Tibial artery (tissue), 4 donors: ENCODE results near the gene PDXK.
"Not testable (repeated sequence)": the region's sequence is repeated elsewhere in the genome, so short reads cannot be mapped to it uniquely, and the experiment has no call there.

Experiments used
- DNase-seq, 2 donors: peaks; one replicate each; pipeline ENCODE4 v3.0.0-alpha.2; 2019
- H3K27ac ChIP-seq, 2 donors: fragments of 200-600 bp; sonication (generic) in 1 of 2; 1 replicate in 1 of 2; 2 replicates in 1 of 2; pipeline ENCODE4 v1.5.1; 2018 to 2019; ENCODE audit warnings: mild to moderate bottlenecking in 1 of 2
- H3K27me3 ChIP-seq, 2 donors: fragments of 200-600 bp; sonication (generic) in 1 of 2; one replicate each; pipeline versions ENCODE4 v1.5.1 to v1.6.0; 2016 to 2019
- H3K36me3 ChIP-seq, 3 donors: fragments of 200-600 bp; sonication (generic) in 2 of 3; one replicate each; pipeline ENCODE4 v1.5.1; 2016 to 2019; ENCODE audit warnings: mild to moderate bottlenecking in 2 of 3
- H3K4me1 ChIP-seq, 4 donors: fragments of 200-600 bp; sonication (generic) in 2 of 4; 1 replicate in 3 of 4; 2 replicates in 1 of 4; pipeline ENCODE4 v1.5.1; 2016 to 2019
- H3K4me3 ChIP-seq, 2 donors: fragments of 200-600 bp; sonication (generic) in 1 of 2; 1 replicate in 1 of 2; 2 replicates in 1 of 2; pipeline ENCODE4 v1.5.1; 2018 to 2019; ENCODE audit warnings: mild to moderate bottlenecking in 2 of 2
- H3K9me3 ChIP-seq, 3 donors: fragments of 200-600 bp; sonication (generic) in 1 of 3; one replicate each; pipeline ENCODE4 v1.5.1; 2016 to 2019
- CTCF ChIP-seq, 2 experiments: fragments of 200-600 bp in 1 of 2; fragments of 450-650 bp in 1 of 2; IDR thresholded peaks; one replicate each; pipeline ENCODE4 v1.5.1; 2017 to 2019; ENCODE audit warnings: antibody characterized with exemption in 2 of 2, mild to moderate bottlenecking in 1 of 2, moderate library complexity in 1 of 2
- intact Hi-C: fragments of 100-400 bp; cut with DNase I; formaldehyde crosslinking; loops from one replicate; pipeline ENCODE4 v1.15.0; 2023; ENCODE audit warnings: low total_unique reads

PDXK gene

GRCh38 chr21:43718872-43719747, at the start of gene PDXK:
PDXK (plus strand) TSS chr21:43719129; CDS start chr21:43719295, 166 bp downstream.
- no peaks in the 10 kb centered on the region for H3K9me3 ChIP-seq
- H3K4me1 ChIP-seq, result peaks cover 9 to 41% (median 28%) of the 10 kb centered on the region in 4 donors
- peak within 1 kb of the TSS; percentile 60 to 76 for H3K4me3 ChIP-seq
- peak; percentile 78 to 93 for DNase-seq
- H3K36me3 ChIP-seq, result peaks cover 0 to 9% (median 6%) of the 10 kb centered on the region in 3 donors
- intact Hi-C loops, result no loop called here
- no peaks in the 10 kb centered on the region for H3K27me3 ChIP-seq
- H3K27ac ChIP-seq, result peak within 1 kb of the TSS; percentile 79 to 85
- TF ChIP-seq CTCF (IDR thresholded peaks at IDR 0.05), result peak in 1 of 2 experiments; percentile 15

GRCh38 chr21:43669828-43670605, 48.9 kb upstream of the PDXK start:
- peaks cover 26 to 58% (median 36%) of the 10 kb centered on the region in 3 donors for H3K36me3 ChIP-seq
- intact Hi-C loops, result no loop called here
- H3K4me3 ChIP-seq, result no peak overlapping the region
- H3K9me3 ChIP-seq, result no peaks in the 10 kb centered on the region
- H3K27ac ChIP-seq, result no peak overlapping the region
- H3K4me1 ChIP-seq, result no peaks in the 10 kb centered on the region
- DNase-seq, result no peak
- no peaks in the 10 kb centered on the region for H3K27me3 ChIP-seq
- TF ChIP-seq CTCF (IDR thresholded peaks at IDR 0.05), result no peak

DNA sequence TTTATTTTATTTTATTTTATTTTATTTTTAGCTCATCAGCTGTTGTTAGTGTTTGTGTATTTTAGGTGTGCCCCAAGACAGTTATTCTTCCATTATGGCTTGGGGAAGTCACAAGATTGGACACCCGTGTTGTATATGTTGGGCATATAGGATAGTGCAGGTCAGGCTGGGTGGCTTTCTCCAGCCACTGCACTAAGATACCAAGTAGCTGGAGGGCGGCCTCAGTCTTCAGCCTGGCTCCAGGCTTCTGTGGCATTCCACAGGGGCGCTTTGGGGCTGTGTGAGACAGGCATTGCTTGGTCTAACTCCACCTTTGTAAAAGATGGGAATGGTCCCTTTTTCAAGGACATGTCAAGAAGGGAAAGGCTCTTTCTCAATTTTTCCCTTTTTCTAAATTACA, 43.1 kb upstream of the PDXK start:
- no peaks in the 10 kb centered on the region for H3K9me3 ChIP-seq
- H3K27me3 ChIP-seq, result no peaks in the 10 kb centered on the region
- TF ChIP-seq CTCF (IDR thresholded peaks at IDR 0.05), result no peak
- peaks cover 42 to 84% (median 70%) of the 10 kb centered on the region in 3 donors for H3K36me3 ChIP-seq
- no peak for DNase-seq
- H3K4me3 ChIP-seq, result no peak overlapping the region
- intact Hi-C loops, result no loop called here
- no peaks in the 10 kb centered on the region for H3K4me1 ChIP-seq
- H3K27ac ChIP-seq, result no peak overlapping the region

GRCh38 chr21:43676391-43676790, 42.5 kb upstream of the PDXK start:
- H3K27ac ChIP-seq, result no peak overlapping the region
- H3K9me3 ChIP-seq, result no peaks in the 10 kb centered on the region
- H3K4me3 ChIP-seq, result no peak overlapping the region
- intact Hi-C loops, result no loop called here
- no peak for TF ChIP-seq CTCF (IDR thresholded peaks at IDR 0.05)
- H3K27me3 ChIP-seq, result no peaks in the 10 kb centered on the region
- no peaks in the 10 kb centered on the region for H3K4me1 ChIP-seq
- no peak for DNase-seq
- H3K36me3 ChIP-seq, result peaks cover 39 to 84% (median 70%) of the 10 kb centered on the region in 3 donors

- intact Hi-C loops, result loop anchor here (5.0 kb wide), 1 partner anchor 77 kb away; no protein-coding TSS in a partner anchor
- Histone ChIP-seq H3K9me3 (no peaks in the 10 kb centered on the region), H3K4me1 (no peaks in the 10 kb centered on the region), H3K27ac (no peak overlapping the region), H3K36me3 (peaks cover 60 to 94% (median 61%) of the 10 kb centered on the region in 3 donors), H3K4me3 (no peak overlapping the region), H3K27me3 (no peaks in the 10 kb centered on the region)
- no peak for TF ChIP-seq CTCF (IDR thresholded peaks at IDR 0.05)
- DNase-seq, result no peak
Observed at GRCh38 chr21:43679951-43680350, 39.0 kb upstream of the PDXK start.

- H3K36me3 ChIP-seq, result peaks cover 59 to 94% (median 60%) of the 10 kb centered on the region in 3 donors
- not testable (repeated sequence) for H3K4me1 ChIP-seq, H3K9me3 ChIP-seq, H3K4me3 ChIP-seq, H3K27ac ChIP-seq, H3K27me3 ChIP-seq
- intact Hi-C loops, result loop anchor here (5.0 kb wide), 1 partner anchor 77 kb away; no protein-coding TSS in a partner anchor
- peak in 1 of 2 donors; percentile 0 for DNase-seq
Observed at GRCh38 chr21:43680421-43680820, 38.5 kb upstream of the PDXK start.
